ENCODE results near the gene SEMA3E.

GRCh38 chr7:83484266-83484665, 164.7 kb downstream of the SEMA3E start:
- TF ChIP-seq REST (IDR thresholded peaks at IDR 0.05; ENCODE audit: low read depth, low read length) (no peak), RAD21 (IDR thresholded peaks at IDR 0.05; ENCODE audit: low read length) (no peak)
- TF ChIP-seq, protein P1, sequence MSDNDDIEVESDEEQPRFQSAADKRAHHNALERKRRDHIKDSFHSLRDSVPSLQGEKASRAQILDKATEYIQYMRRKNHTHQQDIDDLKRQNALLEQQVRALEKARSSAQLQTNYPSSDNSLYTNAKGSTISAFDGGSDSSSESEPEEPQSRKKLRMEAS (IDR thresholded peaks at IDR 0.05; ENCODE audit: low read depth), result no peak

Measured in SK-N-SH (cell line).